MM.1S (cell line): Measurements from ENCODE around the gene EXOC7.

Experiments used
- DNase-seq: peaks from one replicate; pipeline ENCODE4 v3.0.0-alpha.2; 2015
- H2AFZ ChIP-seq: fragments of 300-600 bp; sonication (generic); 2 replicates; pipeline ENCODE4 v1.6.0; 2016; ENCODE audit warnings: antibody characterized with exemption, low read length
- H3F3A ChIP-seq: fragments of 300-600 bp; sonication (generic); 2 replicates; pipeline ENCODE4 v1.6.1; 2016; ENCODE audit warnings: mild to moderate bottlenecking, antibody characterized with exemption, low read length, moderate library complexity, mixed read lengths; ENCODE audit not compliant: insufficient read depth
- H3K27ac ChIP-seq: fragments of 300-600 bp; sonication (generic); 2 replicates; pipeline ENCODE4 v1.5.1; 2016; ENCODE audit warnings: mild to moderate bottlenecking, low read length
- H3K27me3 ChIP-seq: fragments of 300-600 bp; sonication (generic); replicated peaks from 2 replicates; pipeline ENCODE4 v1.6.0; 2016; ENCODE audit warnings: low read length; ENCODE audit not compliant: insufficient read depth
- H3K36me3 ChIP-seq: fragments of 300-600 bp; sonication (generic); replicated peaks from 2 replicates; pipeline ENCODE4 v1.6.1; 2016; ENCODE audit warnings: mild to moderate bottlenecking, low read length, mixed read lengths; ENCODE audit not compliant: insufficient read depth
- H3K4me1 ChIP-seq: fragments of 300-600 bp; sonication (generic); 2 replicates; pipeline ENCODE4 v1.6.1; 2016; ENCODE audit warnings: low read length, mixed read lengths
- H3K4me2 ChIP-seq: fragments of 300-600 bp; sonication (generic); 2 replicates; pipeline ENCODE4 v1.6.0; 2016; ENCODE audit warnings: low read depth, low read length
- H3K4me3 ChIP-seq: fragments of 300-600 bp; sonication (generic); 2 replicates; pipeline ENCODE4 v1.5.1; 2016; ENCODE audit warnings: low read length, mixed read lengths
- H3K79me2 ChIP-seq: fragments of 300-600 bp; sonication (generic); 2 replicates; pipeline ENCODE4 v1.6.1; 2016; ENCODE audit warnings: mixed run types, low read length, mixed read lengths
- H3K9ac ChIP-seq: fragments of 300-600 bp; sonication (generic); 2 replicates; pipeline ENCODE4 v1.6.1; 2016; ENCODE audit warnings: low read length, mixed read lengths
- H3K9me2 ChIP-seq: fragments of 300-600 bp; sonication (generic); replicated peaks from 2 replicates; pipeline ENCODE4 v1.6.1; 2016; ENCODE audit warnings: mild to moderate bottlenecking, low read length, mixed read lengths; ENCODE audit not compliant: insufficient read depth
- H3K9me3 ChIP-seq: fragments of 300-600 bp; sonication (generic); replicated peaks from 2 replicates; pipeline ENCODE4 v1.6.1; 2016; ENCODE audit warnings: mild to moderate bottlenecking, low read length, mixed read lengths; ENCODE audit not compliant: insufficient read depth
- H4K20me1 ChIP-seq: fragments of 300-600 bp; sonication (generic); 2 replicates; pipeline ENCODE4 v1.6.1; 2016; ENCODE audit warnings: mild to moderate bottlenecking, low read length, moderate library complexity, mixed read lengths; ENCODE audit not compliant: insufficient read depth
- CTCF ChIP-seq: fragments of 300-600 bp; sonication (generic); IDR thresholded peaks from 2 replicates; pipeline ENCODE4 v1.5.1; 2016; ENCODE audit warnings: antibody characterized with exemption, low read length, mixed read lengths
- EZH2 ChIP-seq: fragments of 300-600 bp; sonication (generic); optimal IDR thresholded peaks from 2 replicates; pipeline ENCODE3; 2017; ENCODE audit warnings: low read depth, mild to moderate bottlenecking, antibody characterized with exemption, low read length, mixed read lengths
- EZH2phosphoT487 ChIP-seq: fragments of 300-600 bp; sonication (generic); IDR thresholded peaks from 2 replicates; pipeline ENCODE4 v1.6.1; 2018; ENCODE audit warnings: antibody characterized with exemption, low read length

The EXOC7 gene

GRCh38 chr17:76141212-76142038, 37.8 kb upstream of the EXOC7 start, which contains the start of gene FOXJ1:
Gene FOXJ1 (minus strand): TSS chr17:76141245. CDS start chr17:76140395, 850 bp downstream.
- peaks cover 7% of the 10 kb centered on the region; the same call in 1 of the 2 replicates for H3F3A ChIP-seq
- H3K4me3 ChIP-seq = peak within 1 kb of the TSS; percentile 61
- H3K27ac ChIP-seq = no peak within 1 kb of the TSS
- no peak for TF ChIP-seq CTCF
- TF ChIP-seq EZH2 = no peak
- no peak for TF ChIP-seq EZH2phosphoT487
- H3K4me1 ChIP-seq = peaks cover 26% of the 10 kb centered on the region
- no peaks in the 10 kb centered on the region for H3K9me2 ChIP-seq
- no peaks in the 10 kb centered on the region for H3K36me3 ChIP-seq
- H3K79me2 ChIP-seq = no peaks in the 10 kb centered on the region
- peaks cover 27% of the 10 kb centered on the region for H3K27me3 ChIP-seq
- no peaks in the 10 kb centered on the region for H3K9me3 ChIP-seq
- H3K4me2 ChIP-seq = peak within 1 kb of the TSS; percentile 86
- no peaks in the 10 kb centered on the region for H4K20me1 ChIP-seq
- DNase-seq = peak; percentile 92
- H3K9ac ChIP-seq = peak within 1 kb of the TSS; percentile 58
- H2AFZ ChIP-seq = peak within 1 kb of the TSS; percentile 60; the same call in 1 of the 2 replicates

- H3K79me2 ChIP-seq = no peaks in the 10 kb centered on the region
- H3K9ac ChIP-seq = peak overlapping the region; percentile 58; the same call in 1 of the 2 replicates
- H3K27me3 ChIP-seq = peaks cover 27% of the 10 kb centered on the region
- DNase-seq = no peak
- H3K36me3 ChIP-seq = no peaks in the 10 kb centered on the region
- no peak overlapping the region for H3K27ac ChIP-seq
- peak overlapping the region; percentile 86 for H3K4me2 ChIP-seq
- H3K9me2 ChIP-seq = no peaks in the 10 kb centered on the region
- H3K9me3 ChIP-seq = no peaks in the 10 kb centered on the region
- H3F3A ChIP-seq = peaks cover 7% of the 10 kb centered on the region; the same call in 1 of the 2 replicates
- peaks cover 19% of the 10 kb centered on the region for H3K4me1 ChIP-seq
- peak overlapping the region; percentile 61 for H3K4me3 ChIP-seq
- TF ChIP-seq EZH2 (no peak), CTCF (no peak), EZH2phosphoT487 (no peak)
- H2AFZ ChIP-seq = no peak overlapping the region
- H4K20me1 ChIP-seq = no peaks in the 10 kb centered on the region
Observed at GRCh38 chr17:76140661-76141211, 37.1 kb upstream of the EXOC7 start.

- peak overlapping the region; percentile 86; the same call in 1 of the 2 replicates for H3K4me2 ChIP-seq
- H3K4me1 ChIP-seq = peaks cover 12% of the 10 kb centered on the region
- H3K4me3 ChIP-seq = no peak overlapping the region
Observed at GRCh38 chr17:76139801-76140660, 36.4 kb upstream of the EXOC7 start.

More at GRCh38 chr17:76139801-76140660, 36.4 kb upstream of the EXOC7 start:
- no peaks in the 10 kb centered on the region for H3K79me2 ChIP-seq
- H3F3A ChIP-seq = peaks cover under 1% of the 10 kb centered on the region; the same call in 1 of the 2 replicates
- H3K9ac ChIP-seq = no peak overlapping the region
- no peak for TF ChIP-seq EZH2phosphoT487
- peak; percentile 93 for TF ChIP-seq EZH2
- TF ChIP-seq CTCF = no peak
- H3K27ac ChIP-seq = no peak overlapping the region
- H3K27me3 ChIP-seq = peaks cover 27% of the 10 kb centered on the region
- no peak for DNase-seq
- H2AFZ ChIP-seq = no peak overlapping the region
- H4K20me1 ChIP-seq = no peaks in the 10 kb centered on the region
- no peaks in the 10 kb centered on the region for H3K9me2 ChIP-seq
- no peaks in the 10 kb centered on the region for H3K36me3 ChIP-seq
- no peaks in the 10 kb centered on the region for H3K9me3 ChIP-seq
